Spleen (tissue), 7 donors: Measurements from ENCODE around the gene SLC22A12.

Experiments
- POLR2A ChIP-seq, 3 donors: fragments of 450-650 bp; IDR thresholded peaks; one replicate each; pipeline ENCODE4 v1.5.1; 2017; ENCODE audit warnings: antibody characterized with exemption in 3 of 3, mild to moderate bottlenecking in 1 of 3
- TF ChIP-seq, protein P1 (sequence below), 11 experiments: fragments of 200-600 bp in 7 of 11; fragments of 450-650 bp in 4 of 11; sonication (generic) in 4 of 11; IDR thresholded peaks in 8 of 11; conservative IDR thresholded peaks in 3 of 11; 1 replicate in 7 of 11; 2 replicates in 4 of 11; pipeline versions ENCODE4 v1.4.0 to v1.8.0; 2016 to 2021; ENCODE audit warnings: antibody characterized with exemption in 11 of 11, inconsistent platforms in 4 of 11, mild to moderate bottlenecking in 1 of 11
- donor health status: DM: no; HTN: no; CAD: no; lungs with moderate emphysema.
- donor health status: DM: no; HTN: no; CAD: no.
- donor health status: DM: no; HTN: no; CAD: no.

DNA sequence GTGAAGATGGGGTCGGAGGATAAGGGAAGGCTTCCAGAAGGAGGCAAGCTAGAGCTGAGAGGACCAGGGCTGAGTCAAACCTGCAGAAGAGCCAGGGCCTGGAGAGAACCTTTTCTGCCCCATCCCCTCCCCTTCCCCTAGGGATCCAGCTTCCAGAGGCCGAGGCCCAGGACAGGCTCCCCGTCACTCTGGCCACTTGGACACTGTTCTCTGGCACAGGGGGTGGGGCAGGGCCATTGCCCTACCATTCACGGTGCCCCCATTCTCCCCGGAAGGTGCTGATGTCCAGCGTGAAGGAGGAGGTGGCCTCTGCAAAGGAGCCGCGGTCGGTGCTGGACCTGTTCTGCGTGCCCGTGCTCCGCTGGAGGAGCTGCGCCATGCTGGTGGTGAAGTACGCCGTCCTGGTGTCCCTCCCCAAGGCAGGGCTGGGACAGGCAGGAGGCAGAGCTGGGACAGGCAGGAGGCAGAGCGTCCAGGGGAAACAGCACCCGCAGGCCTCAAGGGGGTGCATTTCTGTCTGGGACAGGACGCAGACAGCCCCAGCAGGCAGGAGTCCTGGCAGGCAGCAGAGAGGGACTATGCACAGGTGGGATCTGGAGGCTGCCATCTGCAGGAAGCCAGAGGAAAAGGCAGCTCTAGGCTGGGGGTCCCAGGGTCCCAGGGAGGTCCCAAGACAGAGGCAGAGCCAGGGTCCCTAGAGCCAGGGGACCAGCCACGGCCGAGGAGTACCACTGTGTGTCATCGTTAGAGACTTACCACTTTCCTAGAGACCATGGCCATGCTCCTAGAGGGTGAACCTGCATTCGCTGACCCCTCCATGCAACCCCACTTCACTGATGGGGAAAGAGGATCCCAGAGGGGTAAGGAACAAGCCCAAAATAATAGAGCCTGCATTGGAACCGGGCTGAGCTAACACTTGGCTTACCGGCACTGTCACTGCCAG, 25.8 kb upstream of the SLC22A12 start:
- TF ChIP-seq, protein P1, sequence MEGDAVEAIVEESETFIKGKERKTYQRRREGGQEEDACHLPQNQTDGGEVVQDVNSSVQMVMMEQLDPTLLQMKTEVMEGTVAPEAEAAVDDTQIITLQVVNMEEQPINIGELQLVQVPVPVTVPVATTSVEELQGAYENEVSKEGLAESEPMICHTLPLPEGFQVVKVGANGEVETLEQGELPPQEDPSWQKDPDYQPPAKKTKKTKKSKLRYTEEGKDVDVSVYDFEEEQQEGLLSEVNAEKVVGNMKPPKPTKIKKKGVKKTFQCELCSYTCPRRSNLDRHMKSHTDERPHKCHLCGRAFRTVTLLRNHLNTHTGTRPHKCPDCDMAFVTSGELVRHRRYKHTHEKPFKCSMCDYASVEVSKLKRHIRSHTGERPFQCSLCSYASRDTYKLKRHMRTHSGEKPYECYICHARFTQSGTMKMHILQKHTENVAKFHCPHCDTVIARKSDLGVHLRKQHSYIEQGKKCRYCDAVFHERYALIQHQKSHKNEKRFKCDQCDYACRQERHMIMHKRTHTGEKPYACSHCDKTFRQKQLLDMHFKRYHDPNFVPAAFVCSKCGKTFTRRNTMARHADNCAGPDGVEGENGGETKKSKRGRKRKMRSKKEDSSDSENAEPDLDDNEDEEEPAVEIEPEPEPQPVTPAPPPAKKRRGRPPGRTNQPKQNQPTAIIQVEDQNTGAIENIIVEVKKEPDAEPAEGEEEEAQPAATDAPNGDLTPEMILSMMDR (IDR thresholded peaks at IDR 0.05 in 8 of 11, conservative IDR thresholded peaks at IDR 0.05 in 3 of 11): no peak
- TF ChIP-seq POLR2A (IDR thresholded peaks at IDR 0.05): no peak
